Suprapubic skin (tissue), 3 donors: ENCODE results near the gene ZNF121.

Source experiments
- CTCF ChIP-seq, 2 donors: fragments of 200-600 bp in 1 of 2; fragments of 450-650 bp in 1 of 2; sonication (generic) in 1 of 2; IDR thresholded peaks; one replicate each; pipeline ENCODE4 v1.5.1; 2016 to 2019; ENCODE audit warnings: antibody characterized with exemption in 2 of 2, mild to moderate bottlenecking in 1 of 2, moderate library complexity in 1 of 2
- POLR2AphosphoS5 ChIP-seq, 3 donors: sonication (generic); formaldehyde crosslinking; IDR thresholded peaks; one replicate each; pipeline ENCODE4 v1.6.1; 2017; ENCODE audit warnings: antibody characterized with exemption in 3 of 3

DNA sequence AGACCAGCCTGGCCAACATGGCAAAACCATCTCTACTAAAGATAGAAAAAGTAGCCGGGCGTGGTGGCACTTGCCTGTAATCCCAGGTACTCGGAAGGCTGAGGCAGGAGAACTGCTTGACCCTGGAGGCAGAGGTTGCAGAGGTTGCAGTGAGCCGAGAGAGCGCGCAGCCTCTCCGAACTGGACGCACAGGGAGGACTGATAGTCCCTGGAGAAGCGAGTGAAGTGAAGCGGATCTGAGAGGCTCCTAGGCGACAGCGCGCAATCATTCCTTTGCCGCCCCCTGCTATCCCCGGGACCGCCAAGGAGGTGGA is 36.5 kb upstream of the ZNF121 start:
- no peak for TF ChIP-seq POLR2AphosphoS5 (IDR thresholded peaks at IDR 0.05)
- TF ChIP-seq CTCF (IDR thresholded peaks at IDR 0.05), result no peak
